HG02970 (cell line): Measurements from ENCODE around the gene HIF1A.
"Not testable (repeated sequence)": the region's sequence is repeated elsewhere in the genome, so short reads cannot be mapped to it uniquely, and the experiment has no call there.

Experiments
- ATAC-seq: cut with Tn5 transposase; IDR thresholded peaks from one replicate; pipeline ENCODE4 v1.9.1; 2021; ENCODE audit warnings: mild to moderate bottlenecking, moderate library complexity, moderate number of reproducible peaks; ENCODE audit not compliant: unreplicated experiment, low FRiP score

HIF1A gene

GRCh38 chr14:61705017-61705416 is 9.7 kb downstream of the HIF1A start:
- no peak for ATAC-seq

GRCh38 chr14:61706096-61706690 is 10.9 kb downstream of the HIF1A start:
- ATAC-seq, result no peak

- not testable (repeated sequence) for ATAC-seq
These were observed 12.5 kb downstream of the HIF1A start for GRCh38 chr14:61707774-61708173.

GRCh38 chr14:61708693-61709092 is 13.4 kb downstream of the HIF1A start:
- not testable (repeated sequence) for ATAC-seq

GRCh38 chr14:61710853-61711817 is 15.8 kb downstream of the HIF1A start:
- ATAC-seq, result no peak

- ATAC-seq, result no peak
These were observed 16.8 kb downstream of the HIF1A start for GRCh38 chr14:61712137-61712536.

GRCh38 chr14:61713724-61714437 is 18.6 kb downstream of the HIF1A start:
- no peak for ATAC-seq

- no peak for ATAC-seq
These were observed 21.6 kb downstream of the HIF1A start for GRCh38 chr14:61716956-61717355.

- ATAC-seq, result no peak
These were observed 22.7 kb downstream of the HIF1A start for GRCh38 chr14:61718039-61718438.

GRCh38 chr14:61719344-61720293 is 24.3 kb downstream of the HIF1A start:
- ATAC-seq, result no peak

GRCh38 chr14:61720294-61720661 is 25.0 kb downstream of the HIF1A start:
- no peak for ATAC-seq

GRCh38 chr14:61720741-61721140 is 25.4 kb downstream of the HIF1A start:
- ATAC-seq, result no peak

GRCh38 chr14:61724133-61724532 is 28.8 kb downstream of the HIF1A start:
- ATAC-seq, result no peak

- ATAC-seq, result no peak
These were observed 31.7 kb downstream of the HIF1A start for GRCh38 chr14:61726778-61727658.

GRCh38 chr14:61730756-61731373 is 35.6 kb downstream of the HIF1A start:
- ATAC-seq, result no peak

- no peak for ATAC-seq
These were observed 38.7 kb downstream of the HIF1A start for GRCh38 chr14:61733972-61734371.

GRCh38 chr14:61736751-61737150 is 41.4 kb downstream of the HIF1A start:
- ATAC-seq, result no peak

- no peak for ATAC-seq
These were observed 42.6 kb downstream of the HIF1A start for GRCh38 chr14:61737915-61738314.

GRCh38 chr14:61739133-61739532 is 43.8 kb downstream of the HIF1A start:
- no peak for ATAC-seq
